Activated CD8-positive, alpha-beta T cell treated with anti-CD3 and anti-CD28 coated beads for 36 hours (primary cell): ENCODE results near the gene TPI1. TPM values are rescaled to one million over a fixed set of nuclear protein-coding genes. Genes with fewer than 3 reads are reported as not detected.

Experiments used
- ATAC-seq: fragments of 200-7000 bp; cut with Tn5 transposase; one replicate; pipeline ENCODE4 v1.10.0; 2021; ENCODE audit warnings: mild to moderate bottlenecking, moderate library complexity
- CTCF ChIA-PET: fragments of 350-600 bp; sonication (Branson Sonifier 250); formaldehyde crosslinking; loops from one replicate; lab custom pipeline; 2021; ENCODE audit warnings: antibody characterized with exemption; lab: Charles Lee
- POLR2A ChIA-PET: fragments of 350-600 bp; sonication (Branson Sonifier 250); formaldehyde crosslinking; loops from one replicate; lab custom pipeline; 2021; ENCODE audit warnings: antibody characterized with exemption; lab: Charles Lee
- DNase-seq: peaks from one replicate; pipeline ENCODE4 v3.0.0-alpha.2; 2020
- H3K27ac Mint-ChIP-seq: one replicate; pipeline ENCODE4 v1.8.0; 2021; ENCODE audit warnings: mild to moderate bottlenecking, mixed read lengths
- H3K27me3 Mint-ChIP-seq: one replicate; pipeline ENCODE4 v1.8.0; 2021; ENCODE audit warnings: mixed read lengths
- H3K36me3 Mint-ChIP-seq: one replicate; pipeline ENCODE4 v1.8.0; 2021; ENCODE audit warnings: low read depth, mixed read lengths
- H3K4me1 Mint-ChIP-seq: one replicate; pipeline ENCODE4 v1.8.0; 2021; ENCODE audit warnings: low read depth, mixed read lengths
- H3K4me3 Mint-ChIP-seq: one replicate; pipeline ENCODE4 v1.8.0; 2021; ENCODE audit warnings: mild to moderate bottlenecking, moderate library complexity, mixed read lengths
- H3K9me3 Mint-ChIP-seq: one replicate; pipeline ENCODE4 v1.8.0; 2021; ENCODE audit warnings: mixed read lengths
- intact Hi-C: fragments of 100-400 bp; cut with micrococcal nuclease; formaldehyde crosslinking; loops from one replicate; pipeline ENCODE4 v1.10.0; 2022
- total RNA-seq, 2 experiments: library from RNA; stranded (reverse); gene quantifications; one replicate each; pipeline ENCODE4 v1.2.3, GENCODE V29; 2021
- TF ChIP-seq, protein P1 (sequence below): fragments of 200-600 bp; IDR thresholded peaks from one replicate; pipeline ENCODE4 v1.8.0; 2022; ENCODE audit warnings: antibody characterized with exemption, mild to moderate bottlenecking

Gene TPI1
- total RNA-seq, 2 experiments from 2014 or later = 1,714 to 1,776 TPM

DNA sequence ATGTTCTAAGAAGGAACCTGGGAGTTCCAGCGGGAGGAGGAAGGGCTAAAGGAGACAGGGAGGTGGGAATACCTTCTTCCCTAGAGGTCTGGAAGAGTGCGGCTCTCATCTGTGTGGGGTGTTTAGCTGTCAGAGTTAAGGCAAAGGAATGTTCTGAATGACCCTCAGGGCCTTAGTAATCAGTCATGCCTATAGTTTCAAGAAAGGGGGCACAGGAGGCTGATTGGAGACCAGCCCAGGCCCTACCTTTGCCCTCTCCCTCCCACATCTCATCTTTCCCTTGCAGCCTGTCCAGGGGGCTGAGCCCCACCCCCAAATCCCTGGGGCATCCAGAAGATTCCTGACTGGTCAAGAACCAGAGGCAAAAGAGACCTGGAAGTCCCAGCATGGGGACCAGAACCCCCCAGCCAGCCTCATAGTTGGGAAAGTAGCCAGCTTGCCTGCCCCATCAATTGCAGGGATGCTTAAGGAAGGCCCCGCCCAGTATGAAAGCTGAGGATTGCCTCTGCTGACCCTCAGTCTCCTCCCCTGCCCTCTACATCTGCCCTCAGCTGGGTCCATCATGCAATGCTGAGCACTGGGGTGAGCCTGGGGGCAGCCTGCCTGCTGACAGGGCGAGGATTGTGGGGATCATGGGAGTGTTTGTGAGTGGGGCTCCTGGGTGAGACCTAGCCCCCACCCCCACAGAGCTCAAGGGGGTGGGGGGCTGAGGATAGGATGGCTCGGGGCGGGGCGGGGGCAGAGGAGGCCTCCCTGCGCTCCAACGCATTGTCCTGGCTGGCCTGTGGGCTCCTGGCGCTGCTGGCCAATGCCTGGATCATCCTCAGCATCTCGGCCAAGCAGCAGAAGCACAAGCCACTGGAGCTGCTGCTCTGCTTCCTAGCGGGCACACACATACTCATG, 43.9 kb upstream of the TPI1 start:
- intact Hi-C loops = no loop called here
- POLR2A ChIA-PET = interaction anchor here (0.8 to 3.1 kb wide), 3 partner anchors 12 to 70 kb away, joined by 4 to 9 read pairs (median 5); partner anchors contain the start of genes LAG3 and MLF2

DNA sequence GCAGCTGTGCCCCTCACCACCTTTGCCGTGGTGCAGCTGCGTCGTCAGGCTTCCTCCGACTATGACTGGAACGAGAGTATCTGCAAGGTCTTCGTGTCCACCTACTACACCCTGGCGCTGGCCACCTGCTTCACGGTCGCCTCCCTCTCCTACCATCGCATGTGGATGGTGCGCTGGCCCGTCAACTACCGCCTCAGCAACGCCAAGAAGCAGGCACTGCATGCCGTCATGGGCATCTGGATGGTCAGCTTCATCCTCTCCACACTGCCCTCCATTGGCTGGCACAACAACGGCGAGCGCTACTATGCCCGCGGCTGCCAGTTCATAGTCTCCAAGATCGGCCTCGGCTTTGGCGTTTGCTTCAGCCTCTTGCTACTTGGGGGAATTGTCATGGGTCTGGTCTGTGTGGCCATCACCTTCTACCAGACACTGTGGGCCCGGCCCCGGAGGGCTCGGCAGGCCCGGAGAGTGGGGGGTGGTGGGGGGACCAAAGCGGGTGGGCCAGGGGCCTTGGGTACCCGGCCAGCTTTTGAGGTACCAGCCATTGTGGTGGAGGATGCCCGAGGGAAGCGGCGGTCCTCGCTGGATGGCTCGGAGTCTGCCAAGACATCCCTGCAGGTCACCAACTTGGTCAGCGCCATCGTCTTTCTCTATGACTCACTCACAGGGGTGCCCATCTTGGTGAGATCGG, 43.1 kb upstream of the TPI1 start:
- ATAC-seq (no peak), DNase-seq (no peak)
- no peaks in the 10 kb centered on the region for H3K36me3 Mint-ChIP-seq
- TF ChIP-seq, protein P1, sequence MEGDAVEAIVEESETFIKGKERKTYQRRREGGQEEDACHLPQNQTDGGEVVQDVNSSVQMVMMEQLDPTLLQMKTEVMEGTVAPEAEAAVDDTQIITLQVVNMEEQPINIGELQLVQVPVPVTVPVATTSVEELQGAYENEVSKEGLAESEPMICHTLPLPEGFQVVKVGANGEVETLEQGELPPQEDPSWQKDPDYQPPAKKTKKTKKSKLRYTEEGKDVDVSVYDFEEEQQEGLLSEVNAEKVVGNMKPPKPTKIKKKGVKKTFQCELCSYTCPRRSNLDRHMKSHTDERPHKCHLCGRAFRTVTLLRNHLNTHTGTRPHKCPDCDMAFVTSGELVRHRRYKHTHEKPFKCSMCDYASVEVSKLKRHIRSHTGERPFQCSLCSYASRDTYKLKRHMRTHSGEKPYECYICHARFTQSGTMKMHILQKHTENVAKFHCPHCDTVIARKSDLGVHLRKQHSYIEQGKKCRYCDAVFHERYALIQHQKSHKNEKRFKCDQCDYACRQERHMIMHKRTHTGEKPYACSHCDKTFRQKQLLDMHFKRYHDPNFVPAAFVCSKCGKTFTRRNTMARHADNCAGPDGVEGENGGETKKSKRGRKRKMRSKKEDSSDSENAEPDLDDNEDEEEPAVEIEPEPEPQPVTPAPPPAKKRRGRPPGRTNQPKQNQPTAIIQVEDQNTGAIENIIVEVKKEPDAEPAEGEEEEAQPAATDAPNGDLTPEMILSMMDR = no peak
- intact Hi-C loops = no loop called here
- POLR2A ChIA-PET = interaction anchor here (0.7 to 3.1 kb wide), 4 partner anchors 71 to 79 kb away, joined by 3 to 9 read pairs (median 4); partner anchors contain the start of gene MLF2
- CTCF ChIA-PET = interaction anchor here (1.0 to 17.9 kb wide), 25 partner anchors 10 to 229 kb away, joined by 3 to 341 read pairs (median 4); partner anchors contain the start of genes CD4, COPS7A, MLF2 and PTMS
- H3K27ac Mint-ChIP-seq = no peak overlapping the region
- H3K4me3 Mint-ChIP-seq = no peak overlapping the region
- peaks cover 61% of the 10 kb centered on the region for H3K27me3 Mint-ChIP-seq
- H3K9me3 Mint-ChIP-seq = no peaks in the 10 kb centered on the region
- H3K4me1 Mint-ChIP-seq = peaks cover 26% of the 10 kb centered on the region

More for the DNA sequence above, 43.9 kb upstream of the TPI1 start:
- H3K27ac Mint-ChIP-seq = no peak overlapping the region
- H3K4me1 Mint-ChIP-seq = peaks cover 21% of the 10 kb centered on the region
- H3K9me3 Mint-ChIP-seq = no peaks in the 10 kb centered on the region
- ATAC-seq (no peak), DNase-seq (no peak)
- peaks cover 56% of the 10 kb centered on the region for H3K27me3 Mint-ChIP-seq
- no peaks in the 10 kb centered on the region for H3K36me3 Mint-ChIP-seq
- no peak overlapping the region for H3K4me3 Mint-ChIP-seq
- TF ChIP-seq, protein P1 = no peak
- CTCF ChIA-PET = interaction anchor here (1.2 to 17.9 kb wide), 9 partner anchors 11 to 205 kb away, joined by 3 to 341 read pairs (median 15); partner anchors contain the start of genes COPS7A, MLF2 and PTMS

DNA sequence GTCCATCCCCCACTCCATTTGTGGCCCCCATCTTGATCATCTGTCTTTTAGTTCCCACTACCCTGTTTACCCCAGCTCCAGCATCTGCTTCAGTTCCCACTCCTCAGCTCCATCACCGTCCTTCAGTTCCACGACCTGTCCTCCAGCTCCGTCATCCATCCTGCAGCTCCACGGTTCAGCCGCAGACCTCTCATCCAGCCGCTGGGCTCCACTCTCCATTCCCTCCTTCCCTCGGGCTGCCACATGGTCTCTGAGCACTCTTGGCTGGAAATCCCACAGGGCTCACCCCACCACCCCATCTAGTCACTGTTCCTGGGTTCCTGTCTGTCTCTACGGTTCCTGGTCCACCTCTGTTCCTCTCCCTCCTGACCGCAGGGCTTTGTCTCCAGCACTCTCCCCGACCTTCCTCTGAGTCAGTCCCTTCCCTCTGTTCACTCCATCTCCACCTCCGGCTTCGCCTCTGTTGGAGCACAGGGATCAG, 42.4 kb upstream of the TPI1 start:
- Mint-ChIP-seq H3K27me3 (peaks cover 66% of the 10 kb centered on the region), H3K9me3 (no peaks in the 10 kb centered on the region), H3K36me3 (no peaks in the 10 kb centered on the region), H3K4me1 (peaks cover 30% of the 10 kb centered on the region), H3K27ac (no peak overlapping the region), H3K4me3 (no peak overlapping the region)
- DNase-seq = no peak
- intact Hi-C loops = loop anchor here (5.0 kb wide), 2 partner anchors 43 to 73 kb away; partner anchors contain the start of gene MLF2
- ChIA-PET POLR2A (interaction anchor here (0.7 to 3.1 kb wide), 6 partner anchors 71 to 135 kb away, joined by 3 to 9 read pairs (median 3); partner anchors contain the start of genes COPS7A, MLF2 and ZNF384), CTCF (interaction anchor here (0.6 to 17.9 kb wide), 32 partner anchors 8 to 230 kb away, joined by 3 to 341 read pairs (median 4); partner anchors contain the start of genes CD4, CDCA3, COPS7A and GNB3)
- TF ChIP-seq, protein P1 = no peak
- no peak for ATAC-seq

DNA sequence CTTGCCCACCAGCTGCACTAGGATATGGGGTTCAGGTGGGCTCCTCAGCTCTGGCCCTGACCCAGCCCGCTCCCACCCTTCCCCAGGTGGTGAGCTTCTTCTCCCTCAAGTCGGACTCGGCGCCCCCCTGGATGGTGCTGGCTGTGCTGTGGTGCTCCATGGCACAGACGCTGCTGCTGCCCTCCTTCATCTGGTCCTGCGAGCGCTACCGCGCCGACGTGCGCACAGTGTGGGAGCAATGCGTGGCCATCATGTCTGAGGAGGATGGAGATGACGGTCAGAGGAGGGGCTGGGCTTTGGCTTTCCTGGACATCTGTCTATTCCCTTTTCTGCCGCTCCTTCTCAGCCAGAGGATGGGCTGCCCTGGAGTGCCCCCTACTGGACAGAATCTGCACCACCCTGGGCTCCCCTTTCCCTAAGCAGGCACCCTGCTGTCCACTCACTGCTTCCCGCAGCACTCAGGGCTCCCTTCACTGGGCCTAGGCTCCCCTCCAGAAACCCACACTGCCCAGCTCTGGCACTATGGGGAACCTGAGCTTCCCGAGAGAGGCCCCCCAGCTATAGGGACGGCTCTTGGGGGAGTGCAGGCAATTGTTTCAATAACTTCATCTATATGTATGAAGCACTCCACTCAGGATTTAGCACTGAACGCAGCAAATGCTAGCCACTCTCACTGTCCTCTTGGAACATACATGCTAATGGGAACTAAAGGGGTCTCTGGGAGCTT, 41.8 kb upstream of the TPI1 start:
- intact Hi-C loops = loop anchor here (5.0 kb wide), 2 partner anchors 43 to 73 kb away; partner anchors contain the start of gene MLF2
- Mint-ChIP-seq H3K27ac (no peak overlapping the region), H3K36me3 (no peaks in the 10 kb centered on the region), H3K27me3 (peaks cover 70% of the 10 kb centered on the region), H3K4me3 (no peak overlapping the region), H3K9me3 (no peaks in the 10 kb centered on the region), H3K4me1 (peaks cover 30% of the 10 kb centered on the region)
- ChIA-PET POLR2A (interaction anchor here (0.6 to 3.1 kb wide), 8 partner anchors 33 to 136 kb away, joined by 3 to 9 read pairs (median 3); partner anchors contain the start of genes COPS7A, MLF2, TPI1 and ZNF384), CTCF (interaction anchor here (0.6 to 17.9 kb wide), 45 partner anchors 9 to 230 kb away, joined by 3 to 341 read pairs (median 4); partner anchors contain the start of genes CD4, CDCA3, COPS7A and GNB3)
- TF ChIP-seq, protein P1 = peak; percentile 93
- DNase-seq = peak; percentile 89
- peak; percentile 70 for ATAC-seq
